Measurements from ENCODE around the gene SLC35E1. TPM values are rescaled to one million over a fixed set of nuclear protein-coding genes. Genes with fewer than 3 reads are reported as not detected.

SLC35E1 gene
- total and polyA plus RNA-seq, 2 of the 13 experiments (the other 11 are each of a cell fraction or from before 2014, with no cell fraction given), result 21.2 to 46.5 TPM

DNA sequence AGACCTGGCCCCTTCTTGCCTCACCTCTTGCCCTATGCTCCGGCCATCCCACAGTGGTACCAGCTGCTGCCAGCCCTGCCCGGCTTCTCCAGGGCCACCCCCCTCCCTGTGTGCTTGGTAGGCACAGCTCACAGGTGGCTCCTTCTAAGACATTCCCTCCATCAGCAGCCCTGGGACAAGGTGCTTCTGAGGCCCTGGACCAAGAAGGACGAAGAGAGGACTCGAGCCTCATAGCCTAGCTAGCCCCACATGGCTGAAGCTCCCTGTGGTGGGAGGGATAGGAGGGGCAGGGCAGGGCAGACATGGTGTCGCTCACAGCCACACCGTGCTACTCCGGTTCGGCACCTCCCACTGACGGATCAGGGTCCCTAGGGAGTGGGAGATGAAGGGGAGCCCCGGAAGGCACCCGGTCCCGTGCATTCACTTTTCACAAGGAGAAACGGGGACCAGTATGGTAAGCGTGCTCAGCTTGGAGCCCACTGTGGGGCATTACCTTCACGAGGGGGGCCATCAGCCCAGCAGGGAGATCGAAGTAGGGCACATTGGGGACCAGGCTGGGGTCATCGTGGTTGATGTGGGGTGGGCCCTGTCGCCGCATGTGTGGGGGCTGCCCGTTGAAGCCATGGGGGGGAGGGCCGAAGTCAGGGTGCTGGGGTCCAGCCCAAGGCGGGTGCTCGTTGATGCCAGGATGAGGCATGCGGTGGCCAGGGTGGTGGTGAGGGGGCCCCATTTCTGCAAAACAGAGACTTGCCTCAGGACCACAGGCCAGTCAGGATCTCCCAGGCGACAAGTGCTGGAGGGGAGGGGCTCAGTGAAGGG is 49.4 kb downstream of the SLC35E1 start:
- DNase-seq (ENCODE audit: low spot score), result no peak
- POLR2A ChIA-PET, result no interaction called here
- Histone ChIP-seq H3K4me3 (replicated peaks in 1 of 3; ENCODE audit: insufficient read depth in 1 of 3, low read depth in 2 of 3, low read length in 3 of 3) (no peak overlapping the region), H3K9me3 (ENCODE audit: low read length) (no peaks in the 10 kb centered on the region), H3K27ac (ENCODE audit: extremely low read length, insufficient read depth, low read length) (no peak overlapping the region), H3K9ac (ENCODE audit: insufficient read depth, low read depth, low read length) (no peak overlapping the region), H3K4me1 (ENCODE audit: insufficient read depth, low read length) (no peaks in the 10 kb centered on the region), H2AFZ (ENCODE audit: low read length) (no peak overlapping the region), H3K36me3 (replicated peaks in 1 of 2; ENCODE audit: control insufficient read depth in 1 of 2, insufficient read depth in 2 of 2, low read length in 2 of 2) (peaks cover 43 to 92% of the 10 kb centered on the region in 2 experiments), H3K27me3 (ENCODE audit: control insufficient read depth in 1 of 2, insufficient read depth in 2 of 2, low read length in 2 of 2) (no peaks in the 10 kb centered on the region; a peak in 1 of 5 replicates), H3K4me2 (ENCODE audit: low read depth, low read length) (no peak overlapping the region), H3K79me2 (ENCODE audit: insufficient read depth, low read length) (no peaks in the 10 kb centered on the region), H4K20me1 (ENCODE audit: insufficient read depth, low read length) (no peaks in the 10 kb centered on the region)
- 97% methylated on average over 13 of the region's 25 CpGs for WGBS (ENCODE audit: low lambda C conversion rate)
- in situ Hi-C loops (cut with HindIII; ENCODE audit: extremely low pct_ligation_motif_present, low pct_unique_long_range_greater_than_20kb) (no loop called here), intact Hi-C loops (cut with micrococcal nuclease; ENCODE audit: unreplicated experiment) (no loop called here)
- BruUV-seq (replicated peaks), result no TSS peak
- ATAC-seq, result no peak
- CTCF ChIA-PET (ENCODE audit: low intra/inter-chr PET ratio, low total read pairs), result no interaction called here
- TF ChIP-seq RBFOX2 (IDR thresholded peaks at IDR 0.05; ENCODE audit: low read depth, low read length), result 0 out of 2 replicates have a peak, but pooled peaks have one; percentile 14
- peak; percentile 48 for TF ChIP-seq AGO2 (optimal IDR thresholded peaks at IDR 0.05; ENCODE audit: low read depth, low read length)
- no peak for TF ChIP-seq ATF1 (CRISPR knock-in tag; IDR thresholded peaks at IDR 0.05)
- TF ChIP-seq PHF21A (CRISPR knock-in tag; IDR thresholded peaks at IDR 0.05), result no peak
- FAIRE-seq, result no peak

DNA sequence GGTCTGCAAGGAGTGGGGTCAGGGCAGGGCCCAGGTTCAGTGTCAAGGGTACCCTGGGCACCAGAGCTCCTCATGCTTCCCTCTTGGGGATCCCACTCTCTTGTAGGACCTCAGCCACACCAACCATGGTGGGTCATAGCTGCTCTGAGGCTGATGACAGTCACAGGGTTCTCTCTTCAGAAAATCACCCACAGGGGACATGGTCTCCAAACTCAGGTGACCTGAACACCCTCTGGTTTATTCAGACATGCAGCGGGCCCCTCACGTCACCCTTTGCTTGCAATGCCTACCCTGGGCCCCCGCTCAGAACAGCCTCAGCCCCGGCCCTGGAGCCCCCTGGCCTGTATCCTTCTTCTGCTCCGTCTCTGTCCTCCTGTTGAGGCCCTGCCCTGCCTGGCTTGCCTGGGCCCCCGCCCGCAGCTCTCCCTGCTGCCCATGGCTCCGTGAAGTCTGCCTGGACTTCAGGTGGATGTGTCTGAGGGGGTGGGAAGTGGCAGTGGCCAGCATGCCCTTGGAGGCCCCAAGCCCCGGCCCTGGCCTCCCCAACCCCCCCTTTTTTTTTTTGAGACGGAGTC is 50.4 kb downstream of the SLC35E1 start:
- in situ Hi-C loops (cut with HindIII; ENCODE audit: extremely low pct_ligation_motif_present, low pct_unique_long_range_greater_than_20kb) (no loop called here), intact Hi-C loops (cut with micrococcal nuclease; ENCODE audit: unreplicated experiment) (no loop called here)
- TF ChIP-seq MAFK (conservative IDR thresholded peaks at IDR 0.05 in 1 of 2, IDR thresholded peaks at IDR 0.05 in 1 of 2; ENCODE audit: low read length in 2 of 2) (no peak), AGO2 (optimal IDR thresholded peaks at IDR 0.05; ENCODE audit: low read depth, low read length) (peak; percentile 6), ZFYVE20 (CRISPR knock-in tag; IDR thresholded peaks at IDR 0.05; ENCODE audit: borderline replicate concordance, low read depth) (no peak), RBM22 (optimal IDR thresholded peaks at IDR 0.05; ENCODE audit: low read length) (peak; percentile 61), RBFOX2 (IDR thresholded peaks at IDR 0.05; ENCODE audit: low read depth, low read length) (0 out of 2 replicates have a peak, but pooled peaks have one; percentile 25), ZNF709 (CRISPR knock-in tag; IDR thresholded peaks at IDR 0.05) (no peak)
- no peak overlapping the region for H2AFZ ChIP-seq (ENCODE audit: low read length)
- no peaks in the 10 kb centered on the region for H3K4me1 ChIP-seq (ENCODE audit: insufficient read depth, low read length)
- POLR2A ChIA-PET, result no interaction called here
- no TSS peak for BruUV-seq (replicated peaks)
- no peak overlapping the region for H3K4me3 ChIP-seq (replicated peaks in 1 of 3; ENCODE audit: insufficient read depth in 1 of 3, low read depth in 2 of 3, low read length in 3 of 3)
- no peak for FAIRE-seq
- H3K9ac ChIP-seq (ENCODE audit: insufficient read depth, low read depth, low read length), result no peak overlapping the region
- H3K79me2 ChIP-seq (ENCODE audit: insufficient read depth, low read length), result no peaks in the 10 kb centered on the region
- WGBS (ENCODE audit: low lambda C conversion rate), result 98% methylated on average over 10 of the region's 10 CpGs
- no peaks in the 10 kb centered on the region; a peak in 1 of 5 replicates for H3K27me3 ChIP-seq (ENCODE audit: control insufficient read depth in 1 of 2, insufficient read depth in 2 of 2, low read length in 2 of 2)
- CTCF ChIA-PET (ENCODE audit: low intra/inter-chr PET ratio, low total read pairs), result no interaction called here
- H3K27ac ChIP-seq (ENCODE audit: extremely low read length, insufficient read depth, low read length), result no peak overlapping the region
- H3K9me3 ChIP-seq (ENCODE audit: low read length), result no peaks in the 10 kb centered on the region
- no peak overlapping the region for H3K4me2 ChIP-seq (ENCODE audit: low read depth, low read length)
- no peaks in the 10 kb centered on the region for H4K20me1 ChIP-seq (ENCODE audit: insufficient read depth, low read length)
- ATAC-seq, result no peak; the same call in 2 of the 3 replicates
- no peak for DNase-seq (ENCODE audit: low spot score)
- peaks cover 43 to 91% of the 10 kb centered on the region in 2 experiments for H3K36me3 ChIP-seq (replicated peaks in 1 of 2; ENCODE audit: control insufficient read depth in 1 of 2, insufficient read depth in 2 of 2, low read length in 2 of 2)

Data from HepG2 (cell line).